HEK293 (cell line): ENCODE results near the gene B4GALT1.

ENCODE experiments used
- EGR2 ChIP-seq: fragments of 450-650 bp; formaldehyde crosslinking; IDR thresholded peaks from 2 replicates; pipeline ENCODE4 v1.5.1; 2016; ENCODE audit warnings: low read depth, missing biosample characterization, missing genetic modification characterization
- GLIS2 ChIP-seq: fragments of 450-650 bp; formaldehyde crosslinking; IDR thresholded peaks from 2 replicates; pipeline ENCODE4 v1.5.1; 2016; ENCODE audit warnings: missing biosample characterization, missing genetic modification characterization
- HIC1 ChIP-seq: fragments of 450-650 bp; formaldehyde crosslinking; IDR thresholded peaks from 2 replicates; pipeline ENCODE4 v1.5.1; 2016; ENCODE audit warnings: missing biosample characterization, missing genetic modification characterization
- HOXA7 ChIP-seq: sonication (generic); formaldehyde crosslinking; IDR thresholded peaks from 2 replicates; pipeline ENCODE4 v1.8.1; 2022; ENCODE audit warnings: missing genetic modification reagents, borderline replicate concordance
- KLF1 ChIP-seq: fragments of 450-650 bp; formaldehyde crosslinking; IDR thresholded peaks from 2 replicates; pipeline ENCODE4 v1.5.1; 2016; ENCODE audit warnings: missing biosample characterization, missing genetic modification characterization
- PATZ1 ChIP-seq: fragments of 450-650 bp; formaldehyde crosslinking; IDR thresholded peaks from 2 replicates; pipeline ENCODE4 v1.5.1; 2016; ENCODE audit warnings: missing biosample characterization, missing genetic modification characterization
- REST ChIP-seq: fragments of 450-650 bp; formaldehyde crosslinking; IDR thresholded peaks from 2 replicates; pipeline ENCODE4 v1.5.1; 2016; ENCODE audit warnings: missing biosample characterization, missing genetic modification characterization
- SCRT1 ChIP-seq: fragments of 450-650 bp; formaldehyde crosslinking; IDR thresholded peaks from 2 replicates; pipeline ENCODE4 v1.5.1; 2016; ENCODE audit warnings: missing biosample characterization, missing genetic modification characterization, borderline replicate concordance
- SP2 ChIP-seq: fragments of 450-650 bp; formaldehyde crosslinking; IDR thresholded peaks from 2 replicates; pipeline ENCODE4 v1.5.1; 2016; ENCODE audit warnings: missing biosample characterization, missing genetic modification characterization
- ZBTB26 ChIP-seq: fragments of 450-650 bp; formaldehyde crosslinking; optimal IDR thresholded peaks from 2 replicates; pipeline ENCODE3; 2016; ENCODE audit warnings: missing biosample characterization, mild to moderate bottlenecking, missing genetic modification characterization
- ZBTB6 ChIP-seq: fragments of 450-650 bp; formaldehyde crosslinking; IDR thresholded peaks from 2 replicates; pipeline ENCODE4 v1.5.1; 2017; ENCODE audit warnings: missing biosample characterization, missing genetic modification characterization
- ZFP37 ChIP-seq: fragments of 450-650 bp; formaldehyde crosslinking; IDR thresholded peaks from 2 replicates; pipeline ENCODE4 v1.5.1; 2016; ENCODE audit warnings: missing biosample characterization, missing genetic modification characterization
- ZNF132 ChIP-seq: fragments of 450-650 bp; formaldehyde crosslinking; IDR thresholded peaks from 2 replicates; pipeline ENCODE4 v1.5.1; 2017; ENCODE audit warnings: missing biosample characterization, missing genetic modification characterization, borderline replicate concordance
- ZNF2 ChIP-seq: fragments of 450-650 bp; formaldehyde crosslinking; IDR thresholded peaks from 2 replicates; pipeline ENCODE4 v1.5.1; 2016; ENCODE audit warnings: missing biosample characterization, missing genetic modification characterization
- ZNF221 ChIP-seq: fragments of 450-650 bp; formaldehyde crosslinking; IDR thresholded peaks from 2 replicates; pipeline ENCODE4 v1.5.1; 2017; ENCODE audit warnings: missing biosample characterization, missing genetic modification characterization, borderline replicate concordance
- ZNF223 ChIP-seq: fragments of 450-650 bp; formaldehyde crosslinking; IDR thresholded peaks from 2 replicates; pipeline ENCODE4 v1.5.1; 2016; ENCODE audit warnings: missing biosample characterization, missing genetic modification characterization
- ZNF239 ChIP-seq: fragments of 450-650 bp; formaldehyde crosslinking; IDR thresholded peaks from 2 replicates; pipeline ENCODE4 v1.5.1; 2016; ENCODE audit warnings: missing biosample characterization, missing genetic modification characterization
- ZNF274 ChIP-seq, 2 experiments: fragments of 200-500 bp in 1 of 2; fragments of 450-650 bp in 1 of 2; sonication (Bioruptor generic) in 1 of 2; formaldehyde crosslinking in 1 of 2; IDR thresholded peaks; 2 replicates each; pipeline versions ENCODE4 v1.5.1 to v1.6.1; 2014 to 2016; ENCODE audit warnings: borderline replicate concordance in 1 of 2, inconsistent platforms in 1 of 2, low read length in 1 of 2, missing biosample characterization in 1 of 2, missing genetic modification characterization in 1 of 2
- ZNF341 ChIP-seq: fragments of 450-650 bp; formaldehyde crosslinking; IDR thresholded peaks from 2 replicates; pipeline ENCODE4; 2016; ENCODE audit warnings: low read depth, missing biosample characterization, missing genetic modification characterization
- ZNF394 ChIP-seq: fragments of 450-650 bp; formaldehyde crosslinking; IDR thresholded peaks from 2 replicates; pipeline ENCODE4 v1.5.1; 2016; ENCODE audit warnings: missing biosample characterization, missing genetic modification characterization, mild to moderate bottlenecking, moderate library complexity, borderline replicate concordance
- ZNF426 ChIP-seq: fragments of 450-650 bp; formaldehyde crosslinking; IDR thresholded peaks from 2 replicates; pipeline ENCODE4 v1.5.1; 2017; ENCODE audit warnings: missing biosample characterization, missing genetic modification characterization, mild to moderate bottlenecking, inconsistent platforms, moderate library complexity
- ZNF521 ChIP-seq: fragments of 450-650 bp; formaldehyde crosslinking; IDR thresholded peaks from 2 replicates; pipeline ENCODE4 v1.5.1; 2017; ENCODE audit warnings: missing biosample characterization, mild to moderate bottlenecking, missing genetic modification characterization
- ZNF549 ChIP-seq: fragments of 450-650 bp; IDR thresholded peaks from 2 replicates; pipeline ENCODE4 v1.5.1; 2018; ENCODE audit warnings: missing biosample characterization, missing genetic modification characterization, mild to moderate bottlenecking, inconsistent platforms, moderate library complexity
- ZNF555 ChIP-seq: fragments of 450-650 bp; formaldehyde crosslinking; conservative IDR thresholded peaks from 2 replicates; pipeline ENCODE4 v1.5.1; 2017; ENCODE audit warnings: missing biosample characterization, mild to moderate bottlenecking, missing genetic modification characterization, inconsistent platforms
- ZNF707 ChIP-seq: fragments of 450-650 bp; formaldehyde crosslinking; IDR thresholded peaks from 2 replicates; pipeline ENCODE4 v1.5.1; 2016; ENCODE audit warnings: missing biosample characterization, missing genetic modification characterization
- ZNF768 ChIP-seq: fragments of 450-650 bp; formaldehyde crosslinking; IDR thresholded peaks from 2 replicates; pipeline ENCODE4 v1.5.1; 2018; ENCODE audit warnings: missing biosample characterization, mild to moderate bottlenecking, missing genetic modification characterization
- ZNF837 ChIP-seq: fragments of 450-650 bp; formaldehyde crosslinking; IDR thresholded peaks from 2 replicates; pipeline ENCODE4 v1.5.1; 2016; ENCODE audit warnings: missing biosample characterization, missing genetic modification characterization
- ZXDB ChIP-seq: fragments of 450-650 bp; formaldehyde crosslinking; IDR thresholded peaks from 2 replicates; pipeline ENCODE4 v1.5.1; 2016; ENCODE audit warnings: missing biosample characterization, missing genetic modification characterization

B4GALT1 gene

GRCh38 chr9:33076046-33077004 is 90.8 kb downstream of the B4GALT1 start, which contains the start of gene SMU1 (continued):
- 0 out of 2 replicates have a peak, but pooled peaks have one; percentile 44 for TF ChIP-seq HIC1 (tag by site-specific recombination)
- TF ChIP-seq ZFP37 (tag by site-specific recombination): no peak
- no peak for TF ChIP-seq REST (tag by site-specific recombination)
- TF ChIP-seq ZNF768: no peak
- TF ChIP-seq ZNF221 (tag by site-specific recombination): no peak
- TF ChIP-seq ZBTB6 (tag by site-specific recombination): 0 out of 2 replicates have a peak, but pooled peaks have one; percentile 40
- TF ChIP-seq KLF1 (tag by site-specific recombination): peak; percentile 39; the same call in 1 of the 2 replicates
- no peak for TF ChIP-seq ZNF837 (tag by site-specific recombination)
- no peak for TF ChIP-seq ZNF549 (tag by site-specific recombination)
- TF ChIP-seq ZNF239 (tag by site-specific recombination): no peak
- TF ChIP-seq ZBTB26 (tag by site-specific recombination): peak; percentile 28
- peak; percentile 79 for TF ChIP-seq GLIS2 (tag by site-specific recombination)
- TF ChIP-seq ZNF707: no peak
- TF ChIP-seq ZNF555 (tag by site-specific recombination): no peak
- TF ChIP-seq EGR2 (tag by site-specific recombination): no peak
- TF ChIP-seq PATZ1 (tag by site-specific recombination): peak; percentile 62
- no peak for TF ChIP-seq ZNF274 (IDR thresholded peaks at IDR 0.05; ENCODE audit: low read length)
- no peak for TF ChIP-seq ZNF274 (tag by site-specific recombination; IDR thresholded peaks at IDR 0.05; ENCODE audit: borderline replicate concordance)
- no peak for TF ChIP-seq ZNF521
- no peak for TF ChIP-seq ZNF341 (tag by site-specific recombination)
- peak; percentile 95 for TF ChIP-seq ZXDB (tag by site-specific recombination)
- no peak for TF ChIP-seq ZNF132
- TF ChIP-seq ZNF2: 0 out of 2 replicates have a peak, but pooled peaks have one; percentile 23
- no peak for TF ChIP-seq ZNF223 (tag by site-specific recombination)
- TF ChIP-seq SCRT1 (tag by site-specific recombination): no peak
- TF ChIP-seq SP2 (tag by site-specific recombination): peak; percentile 86
- no peak for TF ChIP-seq ZNF426 (tag by site-specific recombination)
- peak; percentile 45; the same call in 1 of the 2 replicates for TF ChIP-seq ZNF394
- TF ChIP-seq HOXA7 (CRISPR knock-in tag): no peak
